ENCODE measurements around the gene ARHGEF7.

Gene ARHGEF7

GRCh38 chr13:111110054-111110453, 5.1 kb upstream of the ARHGEF7 start:
- no peak for DNase-seq (ENCODE audit: low read depth, low spot score)

DNA sequence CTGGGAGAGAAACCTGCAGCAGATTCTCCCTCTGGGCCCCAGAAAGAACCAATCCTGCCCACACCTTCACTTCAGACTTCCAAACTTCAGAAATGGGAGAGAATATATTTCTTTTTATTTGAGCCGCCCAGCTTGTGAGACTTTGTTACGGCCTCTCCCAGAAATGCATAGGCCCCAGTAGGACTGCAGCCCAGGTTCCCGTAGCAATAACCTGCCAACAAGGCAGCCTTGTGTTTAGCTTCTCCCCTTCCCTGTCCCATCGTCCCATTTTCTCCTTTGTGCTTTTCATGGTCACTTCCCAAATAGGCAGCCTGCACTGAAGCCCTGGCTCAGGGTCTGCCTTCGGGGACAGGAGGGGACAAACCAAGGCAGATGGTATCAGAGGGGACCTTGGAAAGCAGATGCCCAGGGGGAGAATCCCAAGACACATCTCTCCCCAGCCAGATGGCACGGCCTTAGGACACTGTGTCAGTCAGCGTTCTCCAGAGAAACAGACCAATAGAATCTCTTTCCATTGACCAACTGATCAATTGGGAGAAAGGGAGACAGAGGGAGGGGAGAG, 3.7 kb upstream of the ARHGEF7 start:
- no peak for DNase-seq (ENCODE audit: low read depth, low spot score)

GRCh38 chr13:111112196-111112595, 2.9 kb upstream of the ARHGEF7 start:
- DNase-seq (ENCODE audit: low read depth, low spot score) = no peak

- no peak for DNase-seq (ENCODE audit: low read depth, low spot score)
These were observed 599 bp upstream of the ARHGEF7 start for GRCh38 chr13:111114362-111115060.

GRCh38 chr13:111115965-111116521, 933 bp downstream of the ARHGEF7 start:
- DNase-seq (ENCODE audit: low read depth, low spot score) = no peak

DNA sequence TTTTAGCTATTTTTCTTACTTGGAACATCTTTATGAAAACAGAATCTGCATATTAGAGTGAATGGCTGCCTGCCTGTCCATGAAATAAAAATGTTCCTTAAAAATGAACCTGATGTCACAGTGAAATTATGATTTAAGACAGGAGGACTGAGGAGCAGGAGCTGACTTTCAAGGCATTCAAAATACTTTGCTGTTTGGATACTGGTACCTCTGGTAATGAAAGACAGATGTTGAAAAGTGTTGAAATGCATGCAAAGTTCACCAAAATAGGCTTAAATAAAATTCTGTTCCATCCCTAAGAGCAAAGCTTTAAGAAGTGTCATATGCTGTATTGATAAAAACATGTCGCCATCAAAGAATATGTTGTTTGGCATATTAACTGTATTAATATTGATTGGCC, 1.7 kb downstream of the ARHGEF7 start:
- no peak for DNase-seq (ENCODE audit: low read depth, low spot score)

GRCh38 chr13:111117289-111117688, 2.2 kb downstream of the ARHGEF7 start:
- DNase-seq (ENCODE audit: low read depth, low spot score) = no peak

GRCh38 chr13:111117961-111118360, 2.9 kb downstream of the ARHGEF7 start:
- no peak for DNase-seq (ENCODE audit: low read depth, low spot score)

- DNase-seq (ENCODE audit: low read depth, low spot score) = no peak
These were observed 3.9 kb downstream of the ARHGEF7 start for GRCh38 chr13:111118898-111119607.

DNA sequence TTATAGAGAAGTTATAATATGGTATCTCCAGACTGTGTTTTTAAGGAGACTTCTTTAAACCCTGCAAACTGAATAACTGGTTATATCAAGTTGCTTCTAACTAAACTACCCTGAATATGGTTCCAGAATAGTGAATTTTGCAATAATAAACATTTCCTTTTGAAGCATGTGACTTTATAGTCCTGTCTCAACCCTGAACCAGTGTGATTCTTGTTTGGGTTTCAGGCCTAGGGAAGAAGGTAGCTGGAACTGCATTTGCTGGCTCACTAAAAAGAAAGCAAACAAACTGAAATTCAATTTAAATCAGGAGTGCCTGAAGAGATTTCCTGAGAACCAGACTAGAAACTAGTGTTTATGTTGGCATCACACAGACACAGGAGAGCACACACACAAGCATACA, 4.9 kb downstream of the ARHGEF7 start:
- DNase-seq (ENCODE audit: low read depth, low spot score) = no peak

- no peak for DNase-seq (ENCODE audit: low read depth, low spot score)
These were observed 5.3 kb downstream of the ARHGEF7 start for GRCh38 chr13:111120422-111120821.

DNA sequence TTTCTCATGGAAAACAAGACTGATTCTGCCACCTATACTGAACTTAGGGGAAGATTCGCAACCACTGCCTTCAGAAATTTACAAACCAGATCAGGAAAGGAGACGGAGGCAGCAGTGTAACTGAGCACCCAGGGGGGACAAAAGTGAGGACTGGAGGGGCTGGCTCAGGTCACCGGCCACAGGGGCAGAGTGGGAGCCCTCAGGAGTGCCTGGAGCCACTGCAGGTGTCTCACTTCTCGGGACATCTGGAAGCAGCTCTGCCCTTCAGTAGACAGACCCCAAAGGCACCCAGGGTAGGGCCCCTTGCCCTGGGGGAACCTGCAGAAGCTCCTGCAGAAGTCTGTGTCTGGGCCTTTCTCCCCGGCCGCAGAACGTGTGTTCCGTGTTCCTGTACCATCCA, 5.8 kb downstream of the ARHGEF7 start:
- DNase-seq (ENCODE audit: low read depth, low spot score) = no peak

DNA sequence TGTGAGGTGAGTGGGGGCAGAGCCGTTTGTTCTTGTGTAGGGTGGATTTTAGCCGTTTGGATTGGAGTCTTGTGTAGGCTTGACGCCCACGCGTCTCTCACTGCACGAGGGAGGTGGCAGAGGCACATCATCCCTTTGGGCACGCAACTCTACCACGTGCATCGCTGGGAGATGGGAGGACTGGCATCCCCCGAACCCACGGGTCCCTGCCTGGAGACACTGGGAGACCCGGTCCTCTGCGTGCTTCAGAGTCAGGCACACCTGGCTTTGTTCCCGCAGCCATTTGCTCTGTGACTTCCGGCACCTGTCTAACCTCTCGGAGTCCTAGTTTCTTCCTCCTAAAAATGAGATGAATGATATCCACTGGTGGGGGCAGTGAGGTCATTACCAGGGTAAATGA, 6.4 kb downstream of the ARHGEF7 start:
- no peak for DNase-seq (ENCODE audit: low read depth, low spot score)

DNA sequence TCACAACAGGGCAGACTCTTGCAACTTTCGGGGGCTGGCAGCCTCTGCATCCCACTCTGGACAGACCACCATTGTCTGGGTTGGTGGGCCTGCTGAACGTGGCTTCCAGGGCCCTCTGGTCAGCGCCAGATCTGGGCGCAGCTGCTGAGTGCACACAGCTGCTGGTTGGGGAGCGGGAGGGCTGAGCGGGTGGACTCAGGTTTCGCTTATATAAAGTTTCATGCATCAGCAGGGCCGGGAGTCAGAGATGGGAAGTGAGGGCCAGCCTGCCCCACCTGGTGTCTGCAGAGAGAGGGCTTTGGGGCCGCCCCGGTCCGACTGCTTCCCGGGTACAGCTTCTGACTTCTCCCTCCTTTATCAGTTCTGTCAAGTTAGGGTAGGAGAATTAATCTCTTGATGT, 6.9 kb downstream of the ARHGEF7 start:
- no peak for DNase-seq (ENCODE audit: low read depth, low spot score)

GRCh38 chr13:111122631-111123030, 7.5 kb downstream of the ARHGEF7 start:
- no peak for DNase-seq (ENCODE audit: low read depth, low spot score)

DNA sequence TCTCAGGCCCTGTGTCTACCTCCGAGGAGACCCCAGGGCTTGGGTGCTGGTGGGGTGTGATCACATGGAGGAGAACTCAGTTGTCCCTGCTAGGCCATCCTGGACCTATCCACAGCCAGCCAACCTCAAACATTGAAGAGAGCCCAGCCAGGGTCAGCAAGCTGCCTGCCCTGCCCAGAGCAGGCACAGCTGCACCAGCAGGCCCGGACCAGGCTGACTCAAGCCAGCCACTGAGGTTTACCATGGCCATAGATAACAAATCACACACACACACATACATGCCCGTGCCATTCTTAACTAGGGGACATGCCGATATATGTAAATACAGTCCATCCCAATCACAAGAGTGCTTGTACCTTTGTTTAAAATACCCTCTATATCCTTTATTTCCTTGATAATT, 8.1 kb downstream of the ARHGEF7 start:
- no peak for DNase-seq (ENCODE audit: low read depth, low spot score)

DNA sequence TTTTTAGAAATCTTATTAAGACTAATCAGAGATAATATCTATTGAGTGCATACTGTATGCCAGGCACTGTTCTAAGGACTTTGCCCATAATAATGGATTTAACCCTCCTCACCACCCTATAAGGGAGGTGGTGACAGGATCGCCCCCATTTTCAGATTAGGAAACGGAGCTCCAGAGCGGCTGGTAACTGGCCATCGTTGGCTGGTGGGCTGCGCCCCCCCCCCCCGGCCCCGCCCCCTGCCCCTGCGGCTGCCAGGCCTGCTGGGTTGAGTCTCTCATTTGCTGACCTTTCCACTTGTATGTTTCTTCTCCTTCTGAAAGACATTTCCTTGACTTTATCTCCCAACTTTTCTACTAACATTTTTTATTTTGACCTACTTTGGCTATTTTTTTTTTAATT, 8.5 kb downstream of the ARHGEF7 start:
- DNase-seq (ENCODE audit: low read depth, low spot score) = no peak

- DNase-seq (ENCODE audit: low read depth, low spot score) = no peak
These were observed 11.4 kb downstream of the ARHGEF7 start for GRCh38 chr13:111126509-111126908.

- no peak for DNase-seq (ENCODE audit: low read depth, low spot score)
These were observed 14.5 kb downstream of the ARHGEF7 start for GRCh38 chr13:111129465-111130115.

- no peak for DNase-seq (ENCODE audit: low read depth, low spot score)
These were observed 15.0 kb downstream of the ARHGEF7 start for GRCh38 chr13:111130116-111130508.

DNA sequence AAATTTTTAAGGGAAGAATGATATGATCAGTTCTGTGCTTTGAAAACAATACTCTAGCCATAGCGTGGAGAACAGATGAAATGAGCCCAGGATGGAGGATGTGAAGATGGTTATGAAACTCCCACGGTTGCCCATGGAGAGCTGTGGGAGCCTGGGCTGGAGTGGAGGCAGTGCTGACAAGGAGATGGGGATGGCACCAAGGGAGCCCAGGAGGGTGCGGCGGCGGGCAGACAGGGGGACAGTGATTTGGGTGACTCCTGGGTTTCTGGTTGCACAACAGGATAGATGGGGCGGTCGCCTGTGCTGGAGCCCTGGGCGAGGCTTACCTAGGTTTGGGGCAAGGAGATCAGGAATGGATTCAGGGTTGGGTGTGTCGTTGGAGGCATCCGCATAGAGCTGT, 15.9 kb downstream of the ARHGEF7 start:
- no peak for DNase-seq (ENCODE audit: low read depth, low spot score)

GRCh38 chr13:111131611-111132010, 16.5 kb downstream of the ARHGEF7 start:
- no peak for DNase-seq (ENCODE audit: low read depth, low spot score)
